Measurements from ENCODE around the gene MRPS34.

The MRPS34 gene

DNA sequence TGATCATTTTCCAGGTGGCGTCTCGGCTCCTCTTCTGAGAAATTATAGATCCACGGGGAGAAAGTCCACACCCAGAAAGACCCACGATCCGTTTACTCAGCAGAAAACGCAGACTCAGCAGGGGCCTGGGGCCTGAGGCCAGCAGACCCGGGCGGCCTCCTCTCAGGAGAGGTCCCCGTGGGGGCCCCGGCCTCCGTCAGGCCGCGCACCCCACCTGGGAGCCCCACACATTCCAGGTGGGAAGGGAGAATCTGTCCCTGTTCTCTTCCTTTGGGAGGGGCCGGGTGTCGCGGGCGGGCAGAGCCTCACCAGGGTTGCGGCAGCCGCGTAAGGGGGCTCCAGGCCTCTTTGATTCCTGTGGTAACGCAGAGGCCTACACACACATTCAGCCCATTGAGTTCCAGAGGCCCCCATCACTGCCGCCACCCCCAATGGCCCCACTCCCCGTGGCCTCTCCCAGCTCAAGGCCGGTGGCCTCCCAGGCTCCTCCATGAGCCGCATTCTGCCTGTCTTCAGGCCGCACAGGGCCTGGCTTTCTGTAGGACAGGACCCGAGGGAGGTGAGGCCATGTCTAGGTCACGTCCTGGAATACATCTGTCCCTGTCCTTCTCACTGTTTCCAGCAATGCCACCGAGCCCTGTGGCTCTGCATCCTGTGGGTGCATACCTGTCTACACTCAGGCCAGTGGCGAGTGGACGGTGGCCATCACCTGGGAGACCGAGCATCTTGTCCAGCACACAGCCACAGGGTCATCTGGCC, 22.2 kb upstream of the MRPS34 start:
- H3K9me3 ChIP-seq (ENCODE audit: low read length) = peaks cover 5% of the 10 kb centered on the region
- no peaks in the 10 kb centered on the region for H4K20me1 ChIP-seq (ENCODE audit: insufficient read depth, low read length)
- no peak overlapping the region for H3K27ac ChIP-seq (ENCODE audit: low read depth, low read length, poor library complexity, severe bottlenecking)
- no peaks in the 10 kb centered on the region for H3K27me3 ChIP-seq (ENCODE audit: insufficient read depth, low read length)
- TF ChIP-seq, protein P1, sequence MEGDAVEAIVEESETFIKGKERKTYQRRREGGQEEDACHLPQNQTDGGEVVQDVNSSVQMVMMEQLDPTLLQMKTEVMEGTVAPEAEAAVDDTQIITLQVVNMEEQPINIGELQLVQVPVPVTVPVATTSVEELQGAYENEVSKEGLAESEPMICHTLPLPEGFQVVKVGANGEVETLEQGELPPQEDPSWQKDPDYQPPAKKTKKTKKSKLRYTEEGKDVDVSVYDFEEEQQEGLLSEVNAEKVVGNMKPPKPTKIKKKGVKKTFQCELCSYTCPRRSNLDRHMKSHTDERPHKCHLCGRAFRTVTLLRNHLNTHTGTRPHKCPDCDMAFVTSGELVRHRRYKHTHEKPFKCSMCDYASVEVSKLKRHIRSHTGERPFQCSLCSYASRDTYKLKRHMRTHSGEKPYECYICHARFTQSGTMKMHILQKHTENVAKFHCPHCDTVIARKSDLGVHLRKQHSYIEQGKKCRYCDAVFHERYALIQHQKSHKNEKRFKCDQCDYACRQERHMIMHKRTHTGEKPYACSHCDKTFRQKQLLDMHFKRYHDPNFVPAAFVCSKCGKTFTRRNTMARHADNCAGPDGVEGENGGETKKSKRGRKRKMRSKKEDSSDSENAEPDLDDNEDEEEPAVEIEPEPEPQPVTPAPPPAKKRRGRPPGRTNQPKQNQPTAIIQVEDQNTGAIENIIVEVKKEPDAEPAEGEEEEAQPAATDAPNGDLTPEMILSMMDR (IDR thresholded peaks at IDR 0.05; ENCODE audit: low read length) = no peak
- no peaks in the 10 kb centered on the region for H3K4me1 ChIP-seq (ENCODE audit: insufficient read depth, low read length, severe bottlenecking)
- no peak overlapping the region for H3K9ac ChIP-seq (ENCODE audit: low read length)
- no peaks in the 10 kb centered on the region for H3K79me2 ChIP-seq (ENCODE audit: insufficient read depth, low read length)
- no peaks in the 10 kb centered on the region for H3F3A ChIP-seq (ENCODE audit: insufficient read depth, low read length)
- no peak overlapping the region for H3K4me2 ChIP-seq (ENCODE audit: low read length)
- H3K4me3 ChIP-seq (ENCODE audit: low read depth, low read length, poor library complexity, severe bottlenecking) = no peak overlapping the region
- H3K9me2 ChIP-seq (ENCODE audit: low read depth, low read length) = no peaks in the 10 kb centered on the region
- H2AFZ ChIP-seq (ENCODE audit: low read length) = no peak overlapping the region
- peaks cover 7% of the 10 kb centered on the region for H3K36me3 ChIP-seq (ENCODE audit: insufficient read depth, low read length)

DNA sequence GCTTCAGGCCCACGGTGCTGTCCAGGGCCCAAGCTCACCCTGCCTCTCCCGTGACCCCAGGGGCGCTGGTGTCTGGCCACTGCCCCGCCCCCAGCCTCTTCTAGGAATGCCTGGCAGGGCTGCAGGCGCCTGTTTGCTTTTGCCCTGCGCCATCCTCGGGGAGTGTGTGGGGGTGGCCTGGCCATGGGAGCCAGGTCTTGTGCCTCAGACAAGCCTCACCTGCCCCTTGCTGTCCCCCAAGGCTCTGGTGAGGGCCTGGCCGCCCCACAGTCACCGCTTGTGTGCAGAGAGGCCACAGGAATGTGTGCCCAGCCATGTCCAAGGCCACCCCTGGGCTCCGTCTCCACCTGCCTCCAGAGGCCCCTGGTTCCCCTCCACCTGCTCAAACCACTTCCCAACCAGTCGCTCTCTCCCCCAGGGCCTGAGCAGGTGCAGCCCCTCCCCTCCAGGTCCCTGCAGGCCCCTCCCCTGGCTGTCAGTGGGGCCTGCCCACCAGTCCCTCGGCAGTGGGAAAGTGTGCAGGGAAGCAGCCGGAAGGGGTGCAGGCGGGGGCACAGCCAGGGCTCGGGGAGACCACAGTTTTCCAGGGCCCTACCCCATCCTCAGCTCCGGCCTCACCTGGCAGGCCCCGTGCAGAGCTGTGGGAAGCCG, 21.4 kb upstream of the MRPS34 start:
- no peaks in the 10 kb centered on the region for H3K79me2 ChIP-seq (ENCODE audit: insufficient read depth, low read length)
- no peak overlapping the region for H3K4me2 ChIP-seq (ENCODE audit: low read length)
- no peaks in the 10 kb centered on the region for H3K27me3 ChIP-seq (ENCODE audit: insufficient read depth, low read length)
- TF ChIP-seq, protein P1 (IDR thresholded peaks at IDR 0.05; ENCODE audit: low read length) = no peak
- no peak for TF ChIP-seq EZH2 (IDR thresholded peaks at IDR 0.05; ENCODE audit: borderline replicate concordance, low read length)
- H3F3A ChIP-seq (ENCODE audit: insufficient read depth, low read length) = no peaks in the 10 kb centered on the region
- H3K27ac ChIP-seq (ENCODE audit: low read depth, low read length, poor library complexity, severe bottlenecking) = no peak overlapping the region
- H3K9ac ChIP-seq (ENCODE audit: low read length) = no peak overlapping the region
- H3K36me3 ChIP-seq (ENCODE audit: insufficient read depth, low read length) = peaks cover 8% of the 10 kb centered on the region
- no peak overlapping the region for H2AFZ ChIP-seq (ENCODE audit: low read length)
- H3K9me2 ChIP-seq (ENCODE audit: low read depth, low read length) = no peaks in the 10 kb centered on the region
- H3K4me1 ChIP-seq (ENCODE audit: insufficient read depth, low read length, severe bottlenecking) = no peaks in the 10 kb centered on the region
- H3K9me3 ChIP-seq (ENCODE audit: low read length) = peaks cover 3% of the 10 kb centered on the region; the same call in 1 of the 2 replicates
- H3K4me3 ChIP-seq (ENCODE audit: low read depth, low read length, poor library complexity, severe bottlenecking) = no peak overlapping the region
- H4K20me1 ChIP-seq (ENCODE audit: insufficient read depth, low read length) = no peaks in the 10 kb centered on the region

DNA sequence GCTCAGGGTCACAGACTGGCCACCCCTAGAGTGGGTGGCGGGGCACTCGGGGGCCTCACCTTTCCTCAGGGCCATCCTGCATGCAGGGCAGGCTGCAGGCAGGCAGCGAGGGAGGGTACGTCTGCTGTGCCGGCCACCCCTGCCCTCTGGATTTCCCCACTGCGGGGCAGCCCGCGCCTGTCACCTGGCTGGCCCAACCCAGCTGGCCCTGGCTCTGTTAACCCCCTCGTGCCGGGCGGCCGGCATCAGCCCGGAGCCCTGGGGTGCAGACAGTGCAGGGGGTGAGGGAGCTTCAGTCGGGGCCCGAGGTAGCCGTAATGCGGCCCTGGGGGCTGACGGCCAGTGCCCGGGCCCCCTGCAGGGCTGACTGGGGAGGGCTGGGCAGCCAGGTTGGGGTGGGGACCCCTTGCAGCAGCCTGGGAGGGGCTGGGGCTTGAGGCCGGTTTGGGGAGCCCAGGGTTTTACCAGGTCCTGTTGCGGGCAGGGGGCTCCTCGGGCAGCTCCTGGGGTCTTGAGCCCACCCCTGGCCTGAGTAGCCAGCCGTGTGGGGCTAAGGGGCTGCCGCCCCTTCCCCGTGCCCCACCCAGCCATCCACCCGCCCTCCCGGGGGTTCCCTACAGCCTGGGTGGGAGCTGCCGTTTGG, 20.8 kb upstream of the MRPS34 start, which contains the start of gene IGFALS:
Gene IGFALS (minus strand): TSS at position 128 of the 643 bp plus-strand sequence. CDS start 53 bp downstream, at position 75.
- Histone ChIP-seq H2AFZ (ENCODE audit: low read length) (no peak within 1 kb of the TSS), H3K4me2 (ENCODE audit: low read length) (no peak within 1 kb of the TSS), H4K20me1 (ENCODE audit: insufficient read depth, low read length) (no peaks in the 10 kb centered on the region), H3F3A (ENCODE audit: insufficient read depth, low read length) (no peaks in the 10 kb centered on the region), H3K4me3 (ENCODE audit: low read depth, low read length, poor library complexity, severe bottlenecking) (no peak within 1 kb of the TSS), H3K9ac (ENCODE audit: low read length) (no peak within 1 kb of the TSS), H3K79me2 (ENCODE audit: insufficient read depth, low read length) (no peaks in the 10 kb centered on the region), H3K9me3 (ENCODE audit: low read length) (peaks cover 3% of the 10 kb centered on the region; the same call in 1 of the 2 replicates), H3K27me3 (ENCODE audit: insufficient read depth, low read length) (no peaks in the 10 kb centered on the region), H3K36me3 (ENCODE audit: insufficient read depth, low read length) (peaks cover 9% of the 10 kb centered on the region), H3K4me1 (ENCODE audit: insufficient read depth, low read length, severe bottlenecking) (no peaks in the 10 kb centered on the region), H3K27ac (ENCODE audit: low read depth, low read length, poor library complexity, severe bottlenecking) (no peak within 1 kb of the TSS), H3K9me2 (ENCODE audit: low read depth, low read length) (no peaks in the 10 kb centered on the region)
- TF ChIP-seq, protein P1 (IDR thresholded peaks at IDR 0.05; ENCODE audit: low read length) = no peak
- no peak for TF ChIP-seq EZH2 (IDR thresholded peaks at IDR 0.05; ENCODE audit: borderline replicate concordance, low read length)

Measured in OCI-LY1 (cell line).